GM12872 (cell line): ENCODE measurements around the gene PACSIN1.

Source experiments
- CTCF ChIP-seq: IDR thresholded peaks from 3 replicates; pipeline ENCODE4 v1.5.1; 2011; ENCODE audit warnings: low read depth, mild to moderate bottlenecking, low read length, moderate library complexity; ENCODE audit not compliant: insufficient read depth

PACSIN1 gene

GRCh38 chr6:34544776-34545471 lies 79.0 kb downstream of the PACSIN1 start:
- no peak for TF ChIP-seq CTCF

GRCh38 chr6:34546551-34547321 lies 80.9 kb downstream of the PACSIN1 start:
- TF ChIP-seq CTCF = no peak

GRCh38 chr6:34547701-34548644 lies 82.1 kb downstream of the PACSIN1 start:
- TF ChIP-seq CTCF = no peak

GRCh38 chr6:34549026-34549803 lies 83.3 kb downstream of the PACSIN1 start:
- no peak for TF ChIP-seq CTCF

GRCh38 chr6:34549804-34550202 lies 83.9 kb downstream of the PACSIN1 start:
- no peak for TF ChIP-seq CTCF

GRCh38 chr6:34551720-34552119 lies 85.8 kb downstream of the PACSIN1 start:
- no peak for TF ChIP-seq CTCF

- no peak for TF ChIP-seq CTCF
Measured at GRCh38 chr6:34552620-34553019, 86.7 kb downstream of the PACSIN1 start.
